ENCODE results near the gene TEX54.
"Not testable (repeated sequence)": the region's sequence is repeated elsewhere in the genome, so short reads cannot be mapped to it uniquely, and the experiment has no call there.

Gene TEX54

GRCh38 chr11:62844154-62844553 lies 11.5 kb upstream of the TEX54 start:
- TF ChIP-seq, protein P1, sequence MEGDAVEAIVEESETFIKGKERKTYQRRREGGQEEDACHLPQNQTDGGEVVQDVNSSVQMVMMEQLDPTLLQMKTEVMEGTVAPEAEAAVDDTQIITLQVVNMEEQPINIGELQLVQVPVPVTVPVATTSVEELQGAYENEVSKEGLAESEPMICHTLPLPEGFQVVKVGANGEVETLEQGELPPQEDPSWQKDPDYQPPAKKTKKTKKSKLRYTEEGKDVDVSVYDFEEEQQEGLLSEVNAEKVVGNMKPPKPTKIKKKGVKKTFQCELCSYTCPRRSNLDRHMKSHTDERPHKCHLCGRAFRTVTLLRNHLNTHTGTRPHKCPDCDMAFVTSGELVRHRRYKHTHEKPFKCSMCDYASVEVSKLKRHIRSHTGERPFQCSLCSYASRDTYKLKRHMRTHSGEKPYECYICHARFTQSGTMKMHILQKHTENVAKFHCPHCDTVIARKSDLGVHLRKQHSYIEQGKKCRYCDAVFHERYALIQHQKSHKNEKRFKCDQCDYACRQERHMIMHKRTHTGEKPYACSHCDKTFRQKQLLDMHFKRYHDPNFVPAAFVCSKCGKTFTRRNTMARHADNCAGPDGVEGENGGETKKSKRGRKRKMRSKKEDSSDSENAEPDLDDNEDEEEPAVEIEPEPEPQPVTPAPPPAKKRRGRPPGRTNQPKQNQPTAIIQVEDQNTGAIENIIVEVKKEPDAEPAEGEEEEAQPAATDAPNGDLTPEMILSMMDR (IDR thresholded peaks at IDR 0.05; ENCODE audit: low read depth, low read length) = no peak
- DNase-seq = no peak
- Histone ChIP-seq H3K27me3 (no peaks in the 10 kb centered on the region), H3K4me1 (no peaks in the 10 kb centered on the region), H3K9me3 (no peaks in the 10 kb centered on the region), H3K36me3 (no peaks in the 10 kb centered on the region), H3K4me3 (ENCODE audit: low read depth, low read length) (no peak overlapping the region)

DNA sequence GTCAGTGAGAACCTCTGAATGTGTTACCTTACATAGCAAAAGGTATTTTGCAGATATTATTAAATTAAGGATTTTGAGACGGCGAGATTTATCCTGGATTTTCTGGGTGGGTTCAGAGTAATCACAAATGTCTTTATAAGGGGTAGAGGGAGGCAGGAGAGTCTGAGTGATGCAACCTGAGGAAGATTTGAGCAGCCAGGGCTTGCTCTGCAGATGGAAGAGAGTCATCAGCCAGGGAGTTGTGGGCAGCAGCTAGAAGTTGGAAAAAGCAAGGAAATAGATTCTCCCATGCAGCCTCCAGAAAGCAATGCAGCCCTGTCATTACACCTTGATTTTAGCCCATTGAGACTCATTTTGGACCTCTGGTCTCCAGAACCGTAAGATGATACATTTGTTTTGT lies 10.8 kb upstream of the TEX54 start:
- TF ChIP-seq, protein P1 (IDR thresholded peaks at IDR 0.05; ENCODE audit: low read depth, low read length) = no peak
- Histone ChIP-seq H3K9me3 (no peaks in the 10 kb centered on the region), H3K27me3 (no peaks in the 10 kb centered on the region), H3K4me3 (ENCODE audit: low read depth, low read length) (no peak overlapping the region), H3K4me1 (no peaks in the 10 kb centered on the region), H3K36me3 (no peaks in the 10 kb centered on the region)
- DNase-seq = no peak

DNA sequence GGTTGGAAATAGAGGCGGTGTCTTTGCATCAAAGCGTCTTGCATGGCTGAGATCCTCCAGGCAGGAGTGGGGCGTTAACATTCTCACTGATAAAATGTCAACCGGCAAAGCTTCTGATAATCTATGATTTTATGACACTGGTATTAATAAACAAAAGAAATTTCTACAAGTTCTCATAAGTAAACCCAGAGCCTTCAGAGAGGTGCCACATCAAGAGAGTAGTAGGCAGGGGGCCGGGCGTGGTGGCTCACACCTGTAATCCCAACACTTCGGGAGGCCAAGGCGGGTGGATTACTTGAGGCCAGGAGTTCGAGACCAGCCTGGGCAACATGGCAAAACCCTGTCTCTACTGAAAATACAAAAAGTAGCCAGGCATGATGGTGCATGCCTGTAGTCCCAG lies 10.2 kb upstream of the TEX54 start:
- H3K9me3 ChIP-seq, H3K4me1 ChIP-seq, DNase-seq, H3K36me3 ChIP-seq, H3K27me3 ChIP-seq: not testable (repeated sequence)
- peak overlapping the region; percentile 48; the same call in 1 of the 2 replicates for H3K4me3 ChIP-seq (ENCODE audit: low read depth, low read length)

- peak; percentile 19 for DNase-seq
- Histone ChIP-seq H3K36me3 (no peaks in the 10 kb centered on the region), H3K4me1 (no peaks in the 10 kb centered on the region), H3K4me3 (ENCODE audit: low read depth, low read length) (peak overlapping the region; percentile 48), H3K9me3 (no peaks in the 10 kb centered on the region), H3K27me3 (no peaks in the 10 kb centered on the region)
- TF ChIP-seq, protein P1 (IDR thresholded peaks at IDR 0.05; ENCODE audit: low read depth, low read length) = no peak
These were observed 9.6 kb upstream of the TEX54 start for GRCh38 chr11:62842171-62842741.

GRCh38 chr11:62841361-62842170 lies 8.9 kb upstream of the TEX54 start:
- H3K9me3 ChIP-seq = no peaks in the 10 kb centered on the region
- H3K4me1 ChIP-seq = no peaks in the 10 kb centered on the region
- DNase-seq = peak; percentile 89
- TF ChIP-seq, protein P1 (IDR thresholded peaks at IDR 0.05; ENCODE audit: low read depth, low read length) = no peak
- H3K27me3 ChIP-seq = no peaks in the 10 kb centered on the region
- peaks cover 3% of the 10 kb centered on the region; the same call in 1 of the 2 replicates for H3K36me3 ChIP-seq
- H3K4me3 ChIP-seq (ENCODE audit: low read depth, low read length) = peak overlapping the region; percentile 87

GRCh38 chr11:62840721-62841360 lies 8.2 kb upstream of the TEX54 start:
- H3K36me3 ChIP-seq, H3K9me3 ChIP-seq, H3K4me1 ChIP-seq, H3K27me3 ChIP-seq: not testable (repeated sequence)
- peak; percentile 60 for DNase-seq
- H3K4me3 ChIP-seq (ENCODE audit: low read depth, low read length) = peak overlapping the region; percentile 87
